CD4-positive, alpha-beta T cell treated with Interleukin-10 for 1 hour (primary cell): ENCODE results near the gene ARFGEF2.
"Not testable (repeated sequence)": the region's sequence is repeated elsewhere in the genome, so short reads cannot be mapped to it uniquely, and the experiment has no call there.

ENCODE experiments used
- DNase-seq: peaks from one replicate; pipeline ENCODE4 v3.0.0-alpha.2; 2020

ARFGEF2 gene

DNA sequence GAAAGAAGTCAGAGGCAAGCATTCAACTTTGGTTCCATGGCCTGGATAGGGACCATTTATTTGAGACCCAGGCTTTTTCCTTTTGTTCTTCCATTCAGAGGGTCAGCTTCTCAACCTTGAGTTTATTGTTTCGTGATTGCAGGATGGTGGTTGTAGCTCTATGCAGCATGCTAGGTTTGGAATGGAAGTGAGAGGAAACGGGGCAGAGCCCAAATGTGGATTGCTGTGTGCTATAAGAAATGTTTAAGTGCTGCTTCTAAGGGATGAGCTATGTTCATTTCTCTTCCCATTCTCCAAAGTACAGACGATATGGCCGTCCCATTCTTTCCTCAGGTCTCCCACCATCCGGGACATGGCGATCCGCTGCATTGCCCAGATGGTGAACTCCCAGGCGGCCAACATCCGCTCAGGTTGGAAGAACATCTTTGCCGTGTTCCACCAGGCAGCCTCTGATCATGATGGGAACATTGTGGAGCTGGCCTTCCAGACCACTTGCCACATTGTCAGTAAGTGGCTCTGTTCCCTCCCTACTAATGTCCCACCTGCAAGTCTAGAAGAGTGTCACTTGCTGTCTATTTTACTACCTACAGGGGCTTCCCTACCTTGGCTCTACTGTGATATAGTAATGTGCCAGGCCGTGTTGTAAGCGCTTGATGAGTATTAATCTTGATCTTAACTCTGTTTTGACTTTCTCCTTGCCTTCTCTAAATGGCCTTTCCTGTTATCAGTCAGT is 88.6 kb downstream of the ARFGEF2 start:
- no peak for DNase-seq

DNA sequence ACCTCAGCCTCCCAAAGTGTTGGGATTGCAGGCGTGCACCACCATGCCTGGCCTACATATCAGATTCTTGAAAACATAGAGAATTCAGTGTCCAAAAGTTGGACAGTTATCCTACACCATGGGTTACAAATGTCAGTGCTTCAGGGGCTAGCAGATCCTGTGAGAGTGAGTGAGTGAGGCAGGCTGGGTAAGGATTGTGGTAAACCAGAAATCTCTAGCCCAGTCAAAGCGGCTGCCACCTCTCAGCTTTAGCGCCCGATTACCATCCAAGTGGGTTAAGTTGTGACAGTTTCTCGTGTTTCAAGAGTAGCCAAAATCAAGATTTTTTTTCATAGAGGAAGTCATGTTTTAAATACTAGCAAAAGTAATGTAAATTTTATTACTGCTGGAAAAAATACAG is 102.7 kb downstream of the ARFGEF2 start:
- DNase-seq = no peak

- not testable (repeated sequence) for DNase-seq
Observed at GRCh38 chr20:49028177-49028576, 106.7 kb downstream of the ARFGEF2 start.

DNA sequence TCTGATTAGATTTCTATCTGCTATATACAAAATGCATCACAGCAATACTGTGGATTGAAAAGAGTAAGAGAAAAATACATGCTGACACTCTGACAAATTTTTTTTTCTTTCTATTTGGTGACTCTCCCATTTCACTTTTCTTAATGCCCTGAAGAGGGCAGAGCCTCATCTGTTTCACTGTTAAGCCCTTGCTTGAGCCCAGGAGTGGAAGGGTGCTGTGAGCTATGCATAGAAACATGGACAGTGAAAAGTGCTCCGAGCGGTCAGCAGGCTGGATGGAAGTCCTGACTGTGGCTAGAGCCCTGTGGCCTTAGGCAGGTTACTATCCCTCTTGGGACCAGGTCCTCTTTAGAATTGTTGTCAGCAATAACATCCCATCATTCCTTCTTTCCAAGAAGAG is 107.2 kb downstream of the ARFGEF2 start:
- peak; percentile 6 for DNase-seq

DNA sequence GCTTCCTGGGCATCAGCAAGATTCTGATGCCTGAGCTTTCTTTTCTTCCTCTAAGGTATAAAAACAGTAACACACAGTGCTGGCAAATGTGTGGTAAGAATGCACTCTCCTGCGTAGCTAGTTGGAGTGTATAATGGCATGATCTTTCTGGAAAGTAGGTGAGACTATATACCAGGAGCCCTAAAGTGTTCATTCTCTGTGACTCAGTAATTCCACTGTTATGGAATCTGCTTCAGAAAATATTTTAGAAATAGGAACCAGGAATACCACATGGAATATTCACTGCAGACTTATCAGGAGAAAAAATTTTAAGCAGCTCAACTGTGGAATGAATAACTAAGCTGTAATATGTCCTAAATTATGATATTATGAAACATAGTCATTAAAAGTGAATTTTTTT is 107.7 kb downstream of the ARFGEF2 start:
- no peak for DNase-seq

DNA sequence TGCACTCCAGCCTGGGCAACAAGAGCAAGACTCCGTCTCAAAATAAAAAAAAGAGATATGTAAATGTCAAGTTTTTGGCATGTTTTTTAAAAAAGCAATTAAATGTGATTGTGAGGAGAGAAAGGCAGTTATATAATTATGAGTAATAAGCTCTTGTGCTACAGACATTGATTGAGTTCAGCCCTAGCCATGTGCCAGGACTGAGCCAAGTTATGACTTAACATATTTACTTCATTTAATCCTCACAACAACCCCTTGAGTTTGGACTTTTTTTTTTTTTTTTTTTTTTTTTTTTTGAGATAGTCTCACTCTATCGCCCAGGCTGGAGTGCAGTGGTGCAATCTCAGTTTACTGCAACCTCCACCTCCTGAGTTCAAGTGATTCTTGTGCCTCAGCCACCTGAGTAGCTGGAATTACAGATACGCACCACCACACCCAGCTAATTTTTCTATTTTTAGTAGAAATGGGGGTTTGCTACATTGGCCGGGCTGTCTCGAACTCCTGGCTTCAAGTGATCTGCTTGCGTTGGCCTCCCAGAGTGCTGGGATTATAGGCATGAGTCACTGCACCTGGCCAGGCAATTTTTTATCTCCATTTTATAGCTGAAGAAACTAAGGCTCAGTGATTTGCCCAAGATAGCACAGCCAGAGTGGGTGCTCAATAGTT is 109.6 kb downstream of the ARFGEF2 start:
- DNase-seq = no peak

GRCh38 chr20:49032455-49032854 is 110.9 kb downstream of the ARFGEF2 start:
- DNase-seq = no peak

- DNase-seq = no peak
Observed at GRCh38 chr20:49034070-49034732, 112.7 kb downstream of the ARFGEF2 start.

GRCh38 chr20:49037962-49038387 is 116.5 kb downstream of the ARFGEF2 start:
- peak; percentile 42 for DNase-seq

- no peak for DNase-seq
Observed at GRCh38 chr20:49039854-49040253, 118.3 kb downstream of the ARFGEF2 start.

- DNase-seq = no peak
Observed at GRCh38 chr20:49043000-49043399, 121.5 kb downstream of the ARFGEF2 start.

GRCh38 chr20:49045440-49046086 is 124.1 kb downstream of the ARFGEF2 start:
- DNase-seq = peak; percentile 33

DNA sequence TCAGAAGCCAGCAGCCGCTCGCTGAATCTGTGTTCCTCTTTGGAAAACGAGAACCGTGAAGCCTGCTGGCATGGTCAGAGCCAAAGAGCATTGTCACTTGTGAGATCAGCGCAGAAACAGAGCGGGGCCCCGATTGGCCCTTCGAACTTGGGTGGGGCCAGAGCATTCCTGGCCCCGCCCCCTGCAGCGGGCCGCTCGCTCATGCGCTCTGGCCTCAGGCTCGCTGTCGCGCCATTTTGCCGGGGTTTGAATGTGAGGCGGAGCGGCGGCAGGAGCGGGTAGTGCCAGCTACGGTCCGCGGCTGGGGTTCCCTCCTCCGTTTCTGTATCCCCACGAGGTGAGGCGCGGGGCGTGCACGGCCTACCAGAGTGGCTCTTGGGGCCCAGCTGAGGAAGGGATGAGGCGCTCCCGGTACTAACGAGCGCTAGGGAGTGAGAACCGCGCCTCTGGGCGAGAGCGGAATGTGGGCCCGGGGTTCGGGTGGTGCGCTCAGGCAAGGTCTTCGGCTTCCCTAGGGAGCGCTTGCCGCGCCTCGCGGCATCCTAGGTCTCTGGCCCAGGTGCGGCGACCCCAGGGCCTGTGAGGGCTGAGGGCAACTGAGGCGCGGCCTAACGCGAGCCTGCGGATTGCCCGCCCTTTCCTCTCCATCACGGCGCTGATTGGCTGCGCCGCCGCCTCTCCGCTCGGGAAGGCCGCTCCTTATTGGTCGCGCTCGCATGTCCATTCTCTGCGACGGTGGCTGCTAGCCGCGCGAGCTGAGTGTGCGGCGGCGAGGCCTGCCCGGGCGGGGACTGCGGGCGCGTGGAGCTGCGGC is 124.8 kb downstream of the ARFGEF2 start, which contains the start of gene CSE1L:
Gene CSE1L (plus strand): TSS at position 226 of the 814 bp plus-strand sequence. CDS start 12,152 bp downstream, outside the sequence.
- DNase-seq = peak; percentile 95

GRCh38 chr20:49052334-49052733 is 130.8 kb downstream of the ARFGEF2 start:
- no peak for DNase-seq

- no peak for DNase-seq
Observed at GRCh38 chr20:49054056-49054643, 132.6 kb downstream of the ARFGEF2 start.

DNA sequence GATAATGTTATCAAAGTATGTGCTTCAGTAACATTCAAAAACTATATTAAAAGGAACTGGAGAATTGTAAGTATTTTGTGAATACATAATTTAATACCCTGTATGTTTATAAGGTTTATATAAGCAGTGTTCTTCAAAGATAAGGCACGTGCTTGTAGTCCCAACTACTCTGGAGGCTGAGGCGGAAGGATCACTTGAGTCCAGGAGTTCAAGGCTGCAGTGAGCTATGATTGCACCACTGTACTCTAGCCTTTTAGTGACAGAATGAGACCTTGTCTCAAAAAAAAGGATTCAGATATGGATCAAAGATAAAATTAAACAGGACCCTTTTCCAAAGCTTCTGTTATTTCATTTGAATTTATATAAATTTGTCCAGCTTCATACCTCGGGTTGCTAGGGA is 141.8 kb downstream of the ARFGEF2 start:
- no peak for DNase-seq

- DNase-seq = no peak
Observed at GRCh38 chr20:49074521-49074920, 153.0 kb downstream of the ARFGEF2 start.

DNA sequence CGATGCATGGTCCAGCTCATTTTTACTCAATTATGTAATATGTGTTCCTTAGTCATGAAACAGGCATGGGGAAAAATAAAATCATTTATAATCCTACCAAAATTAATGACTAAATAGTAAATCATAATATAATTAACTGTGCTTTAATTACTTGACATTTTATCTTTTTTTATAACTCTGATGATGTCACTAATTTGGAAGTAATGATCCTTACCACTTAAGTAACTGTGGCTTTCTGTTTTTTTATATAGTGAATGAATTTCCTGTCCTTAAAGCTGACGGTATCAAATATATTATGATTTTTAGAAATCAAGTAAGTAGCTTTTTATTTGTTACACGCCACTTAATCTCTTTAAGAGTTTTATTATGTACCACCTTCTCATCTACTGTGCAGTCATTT is 156.8 kb downstream of the ARFGEF2 start:
- DNase-seq = no peak

GRCh38 chr20:49082295-49082694 is 160.8 kb downstream of the ARFGEF2 start:
- not testable (repeated sequence) for DNase-seq
